Fibroblast of gingiva (primary cell): ENCODE measurements around the gene INSM2.

Experiments
- DNase-seq: peaks from one replicate; pipeline ENCODE4 v3.0.0-alpha.2; 2011; ENCODE audit warnings: low read depth

Gene INSM2

GRCh38 chr14:35543006-35543405 lies 9.0 kb downstream of the INSM2 start:
- DNase-seq, result no peak

GRCh38 chr14:35549551-35549950 lies 15.6 kb downstream of the INSM2 start:
- DNase-seq, result no peak

- DNase-seq, result no peak
These were observed 17.1 kb downstream of the INSM2 start for GRCh38 chr14:35551081-35551480.

- no peak for DNase-seq
These were observed 19.8 kb downstream of the INSM2 start for GRCh38 chr14:35553808-35554207.

GRCh38 chr14:35556548-35556947 lies 22.6 kb downstream of the INSM2 start:
- DNase-seq, result no peak

GRCh38 chr14:35557221-35557747 lies 23.3 kb downstream of the INSM2 start:
- DNase-seq, result no peak

- DNase-seq, result no peak
These were observed 24.7 kb downstream of the INSM2 start for GRCh38 chr14:35558680-35559079.

GRCh38 chr14:35565871-35566464 lies 32.0 kb downstream of the INSM2 start:
- no peak for DNase-seq

DNA sequence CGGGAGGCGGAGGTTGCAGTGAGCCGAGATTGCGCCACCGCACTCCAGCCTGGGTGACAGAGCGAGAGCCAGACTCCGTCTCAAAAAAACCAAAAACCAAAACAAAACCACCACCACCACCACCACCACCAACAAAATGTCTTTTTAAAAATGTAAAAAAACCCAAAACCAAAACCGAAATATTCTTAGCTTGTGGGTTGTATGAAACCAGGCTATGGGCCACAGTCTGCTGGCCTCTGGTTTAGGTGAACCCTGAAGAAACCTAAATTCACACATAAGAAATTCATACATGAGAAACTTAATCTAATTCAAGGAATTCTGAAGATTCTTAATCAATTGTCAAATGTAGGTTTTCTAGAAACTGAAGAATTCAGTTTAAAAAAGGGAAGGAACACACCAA lies 37.6 kb downstream of the INSM2 start:
- no peak for DNase-seq

- DNase-seq, result no peak
These were observed 39.9 kb downstream of the INSM2 start for GRCh38 chr14:35573911-35574310.

DNA sequence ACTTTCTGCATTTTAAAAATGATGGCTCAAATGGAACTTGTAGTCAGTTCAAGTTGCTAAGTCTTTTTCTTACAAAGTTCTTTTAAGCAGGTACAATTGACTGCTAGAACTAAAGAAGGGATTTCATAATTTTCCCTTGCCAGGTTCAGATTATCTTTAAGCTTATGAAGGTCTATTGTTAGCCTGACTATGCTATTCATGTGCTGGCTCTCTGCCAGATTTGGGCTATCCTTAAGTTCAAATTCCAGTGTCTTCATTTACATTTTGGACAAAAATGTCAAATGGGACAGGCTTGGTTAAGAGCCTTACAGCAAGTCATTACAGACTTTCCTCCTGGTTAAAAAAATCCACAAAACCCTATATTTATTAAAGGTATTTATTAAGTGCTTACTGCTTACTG lies 42.3 kb downstream of the INSM2 start:
- peak; percentile 3 for DNase-seq

DNA sequence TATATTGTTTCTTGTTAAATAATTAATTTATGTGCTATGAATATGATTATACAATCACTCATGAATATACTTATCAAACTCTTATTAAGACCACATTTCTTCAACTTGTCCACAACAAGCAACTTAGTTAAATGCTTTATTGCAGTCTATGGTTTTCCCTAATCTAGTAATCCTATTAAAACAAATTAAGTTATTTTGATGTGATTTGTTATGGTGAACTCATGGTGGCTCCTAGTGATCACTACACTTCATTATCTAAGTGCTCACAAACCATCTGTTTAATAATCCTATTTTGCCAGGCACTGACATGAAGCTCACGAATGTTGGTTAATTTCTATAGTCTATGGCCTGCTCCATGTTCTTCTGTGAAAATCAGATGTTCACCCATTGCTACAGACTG lies 42.9 kb downstream of the INSM2 start:
- DNase-seq, result no peak

GRCh38 chr14:35578135-35578534 lies 44.2 kb downstream of the INSM2 start:
- DNase-seq, result no peak

DNA sequence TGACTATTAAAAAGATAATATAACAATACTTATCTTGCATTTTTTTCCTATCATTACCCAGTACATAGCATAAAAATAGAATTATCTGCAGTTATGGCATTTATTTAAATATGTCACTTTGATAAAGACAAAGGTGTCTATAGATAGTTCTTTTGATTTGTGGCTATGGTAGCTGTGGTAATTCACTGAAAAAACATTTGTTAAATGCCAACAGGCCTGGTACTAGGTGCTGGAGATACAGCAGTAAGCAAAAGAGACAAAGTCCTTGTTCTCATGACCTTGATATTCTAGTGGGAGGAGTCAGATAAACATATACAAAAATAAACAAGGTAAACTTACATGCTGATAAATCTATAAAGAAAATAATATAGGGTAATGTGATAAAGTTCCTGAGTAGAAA lies 44.7 kb downstream of the INSM2 start:
- DNase-seq, result no peak
